IPS-18a (cell line): ENCODE measurements around the gene KCNQ1.

Source experiments
- H3K27ac ChIP-seq: one replicate; pipeline ENCODE4 v1.5.1; 2013; ENCODE audit warnings: low read length
- H3K27me3 ChIP-seq: one replicate; pipeline ENCODE4 v1.6.1; 2013; ENCODE audit warnings: mild to moderate bottlenecking, low read length; ENCODE audit not compliant: control insufficient read depth, insufficient read depth
- H3K36me3 ChIP-seq: one replicate; pipeline ENCODE4 v1.6.1; 2013; ENCODE audit warnings: low read depth, low read length; ENCODE audit not compliant: control insufficient read depth
- H3K4me1 ChIP-seq: one replicate; pipeline ENCODE4 v1.6.1; 2013; ENCODE audit warnings: low read depth, low read length; ENCODE audit not compliant: control insufficient read depth
- H3K4me3 ChIP-seq: one replicate; pipeline ENCODE4 v1.5.1; 2013; ENCODE audit warnings: low read length
- H3K9ac ChIP-seq: one replicate; pipeline ENCODE4 v1.6.1; 2013; ENCODE audit warnings: mild to moderate bottlenecking, low read length, moderate library complexity
- H3K9me3 ChIP-seq: one replicate; pipeline ENCODE4 v1.6.1; 2013; ENCODE audit warnings: low read depth, low read length; ENCODE audit not compliant: control insufficient read depth

Gene KCNQ1

DNA sequence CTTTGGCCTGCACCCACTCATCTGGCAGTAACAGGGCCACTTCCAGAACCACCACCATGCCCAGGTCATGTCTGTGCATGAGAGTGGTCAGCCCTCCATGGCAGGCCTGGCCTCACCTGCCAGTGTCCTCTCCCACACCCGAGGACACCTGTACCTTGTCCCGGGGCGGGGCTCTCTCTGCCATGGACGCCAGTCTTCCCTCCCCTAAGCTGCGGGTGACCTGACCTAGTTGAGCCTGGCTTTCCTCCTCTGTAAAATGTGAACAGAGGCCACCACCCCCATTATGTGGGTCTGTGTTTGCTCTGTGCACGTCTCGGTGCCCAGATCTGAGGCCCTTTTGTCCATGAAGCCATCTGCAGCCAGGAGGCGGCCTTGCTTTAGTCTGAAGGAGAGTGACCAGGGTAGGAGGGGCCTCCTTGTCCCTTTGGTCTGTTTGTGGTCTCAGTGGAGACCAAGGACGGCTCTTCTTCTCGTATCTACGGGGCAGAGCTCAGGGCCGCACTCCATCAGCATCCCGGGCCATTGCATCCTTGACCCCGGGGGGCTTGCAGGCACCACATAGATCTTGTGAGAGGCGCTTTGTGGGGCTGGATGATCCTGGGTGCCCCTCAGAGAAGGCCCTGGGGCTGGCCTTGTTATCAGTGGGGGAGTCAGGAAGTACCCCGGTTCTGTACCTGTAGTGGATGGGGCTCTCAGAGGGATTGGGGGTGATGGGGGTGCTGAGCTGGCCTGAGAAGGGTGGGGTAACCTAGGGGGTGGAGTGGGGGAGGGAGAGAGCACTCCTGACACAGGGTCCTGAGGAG lies 121.6 kb downstream of the KCNQ1 start:
- no peak overlapping the region for H3K27ac ChIP-seq
- no peaks in the 10 kb centered on the region for H3K4me1 ChIP-seq
- H3K27me3 ChIP-seq: peaks cover 49% of the 10 kb centered on the region
- no peak overlapping the region for H3K9ac ChIP-seq
- no peak overlapping the region for H3K4me3 ChIP-seq
- H3K36me3 ChIP-seq: no peaks in the 10 kb centered on the region
- no peaks in the 10 kb centered on the region for H3K9me3 ChIP-seq

DNA sequence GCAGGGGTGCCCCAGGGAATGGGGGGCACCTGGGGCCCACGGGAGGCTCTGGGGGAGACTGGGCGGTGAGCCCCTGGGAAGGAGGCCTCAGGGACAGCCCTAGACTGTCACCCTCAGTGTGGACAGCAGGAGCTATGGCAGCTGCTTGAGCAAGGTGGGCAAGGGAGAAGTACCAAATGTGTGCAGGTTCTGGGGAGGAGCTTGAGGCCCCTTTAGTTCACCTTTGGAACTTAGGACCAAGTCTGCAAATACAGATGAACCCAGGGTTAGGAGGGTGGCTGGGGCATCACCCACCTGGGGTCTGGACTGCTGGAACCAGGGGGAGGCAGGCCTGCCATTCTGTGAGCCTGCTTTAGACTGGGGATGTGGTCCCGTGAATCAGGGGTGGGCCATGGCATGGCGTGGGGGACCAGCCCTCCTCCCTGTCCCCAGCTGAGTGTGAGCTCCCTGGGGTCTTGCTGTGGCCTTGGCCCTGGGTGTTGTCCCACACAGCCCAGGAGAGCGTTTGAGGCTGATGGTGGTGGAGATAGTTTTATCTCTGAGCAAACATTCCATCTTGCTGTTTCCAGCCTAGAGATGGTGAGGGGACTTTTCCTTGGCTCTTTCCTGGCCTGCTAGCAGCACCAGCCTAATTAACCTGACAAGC lies 122.3 kb downstream of the KCNQ1 start:
- Histone ChIP-seq H3K27me3 (peaks cover 51% of the 10 kb centered on the region), H3K27ac (no peak overlapping the region), H3K9me3 (no peaks in the 10 kb centered on the region), H3K9ac (no peak overlapping the region), H3K4me3 (no peak overlapping the region), H3K36me3 (no peaks in the 10 kb centered on the region), H3K4me1 (no peaks in the 10 kb centered on the region)

DNA sequence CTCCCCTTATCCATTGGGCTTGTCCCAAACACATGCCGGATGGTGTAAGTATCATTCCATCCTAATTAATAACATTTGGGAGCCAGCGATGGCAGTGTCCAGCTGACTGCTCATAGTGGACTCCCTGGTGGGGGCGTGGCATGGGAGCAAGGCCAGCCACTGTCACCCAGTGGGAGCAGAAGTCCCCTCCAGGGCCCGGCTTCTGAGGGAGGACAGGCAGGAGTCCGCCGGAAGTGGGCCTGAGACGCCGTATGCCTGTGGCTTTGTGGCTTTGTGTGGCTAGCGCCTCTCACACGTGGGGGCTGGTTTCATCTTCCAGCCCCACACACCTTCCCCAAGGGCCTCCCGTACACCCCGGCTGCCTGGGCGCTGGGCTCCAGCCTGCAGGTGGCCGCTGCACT lies 124.5 kb downstream of the KCNQ1 start:
- Histone ChIP-seq H3K4me1 (no peaks in the 10 kb centered on the region), H3K27me3 (peaks cover 57% of the 10 kb centered on the region), H3K9ac (no peak overlapping the region), H3K36me3 (no peaks in the 10 kb centered on the region), H3K9me3 (no peaks in the 10 kb centered on the region), H3K27ac (no peak overlapping the region), H3K4me3 (no peak overlapping the region)

DNA sequence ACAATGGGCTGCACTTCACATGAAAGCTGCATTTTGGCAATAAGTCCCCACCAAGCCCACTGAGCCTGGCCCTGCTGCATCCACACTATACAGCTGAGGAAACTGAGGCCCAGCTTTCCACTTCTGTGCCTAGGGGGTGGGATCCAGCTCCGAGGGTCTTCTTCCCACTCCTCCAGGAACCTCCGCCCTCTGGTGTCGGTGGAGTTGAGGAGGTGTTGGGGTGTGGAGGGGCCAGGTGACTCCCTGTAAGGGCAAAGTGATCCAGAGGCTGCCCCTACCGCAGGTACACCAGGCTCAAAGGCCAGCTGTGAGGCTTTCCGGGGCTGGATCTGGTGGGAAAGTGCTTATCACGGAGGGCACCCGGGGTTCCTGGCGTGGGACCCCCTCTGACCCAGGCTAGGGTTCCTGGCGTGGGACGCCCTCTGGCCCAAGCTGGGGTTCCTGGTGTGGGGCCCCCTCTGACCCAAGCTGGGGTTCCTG lies 125.0 kb downstream of the KCNQ1 start:
- Histone ChIP-seq H3K27ac (no peak overlapping the region), H3K36me3 (no peaks in the 10 kb centered on the region), H3K9ac (no peak overlapping the region), H3K4me1 (no peaks in the 10 kb centered on the region), H3K4me3 (no peak overlapping the region), H3K27me3 (peaks cover 53% of the 10 kb centered on the region), H3K9me3 (no peaks in the 10 kb centered on the region)

DNA sequence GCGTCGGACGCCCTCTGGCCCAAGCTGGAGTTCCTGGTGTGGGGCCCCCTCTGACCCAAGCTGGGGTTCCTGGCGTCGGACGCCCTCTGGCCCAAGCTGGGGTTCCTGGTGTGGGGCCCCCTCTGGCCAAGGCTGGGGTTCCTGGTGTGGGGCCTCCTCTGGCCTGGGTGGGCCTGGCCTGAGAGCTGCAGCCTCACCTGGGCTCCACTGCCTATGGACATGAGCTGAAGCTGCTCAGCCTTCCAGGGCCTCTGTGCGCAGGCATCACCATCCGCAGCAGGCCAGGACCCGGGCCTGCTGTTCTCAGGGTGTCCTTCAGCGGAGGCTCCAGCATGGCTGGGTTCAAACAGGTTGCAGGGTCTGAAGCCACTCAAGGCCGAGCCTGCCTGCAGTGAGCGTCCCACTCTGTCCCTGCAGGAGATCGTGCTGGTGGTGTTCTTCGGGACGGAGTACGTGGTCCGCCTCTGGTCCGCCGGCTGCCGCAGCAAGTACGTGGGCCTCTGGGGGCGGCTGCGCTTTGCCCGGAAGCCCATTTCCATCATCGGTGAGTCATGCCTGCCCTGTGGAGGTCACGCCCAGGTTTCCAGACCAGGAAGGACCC lies 125.5 kb downstream of the KCNQ1 start:
- H3K4me3 ChIP-seq: no peak overlapping the region
- no peaks in the 10 kb centered on the region for H3K36me3 ChIP-seq
- H3K9ac ChIP-seq: no peak overlapping the region
- no peaks in the 10 kb centered on the region for H3K4me1 ChIP-seq
- H3K27me3 ChIP-seq: peaks cover 49% of the 10 kb centered on the region
- no peaks in the 10 kb centered on the region for H3K9me3 ChIP-seq
- no peak overlapping the region for H3K27ac ChIP-seq

DNA sequence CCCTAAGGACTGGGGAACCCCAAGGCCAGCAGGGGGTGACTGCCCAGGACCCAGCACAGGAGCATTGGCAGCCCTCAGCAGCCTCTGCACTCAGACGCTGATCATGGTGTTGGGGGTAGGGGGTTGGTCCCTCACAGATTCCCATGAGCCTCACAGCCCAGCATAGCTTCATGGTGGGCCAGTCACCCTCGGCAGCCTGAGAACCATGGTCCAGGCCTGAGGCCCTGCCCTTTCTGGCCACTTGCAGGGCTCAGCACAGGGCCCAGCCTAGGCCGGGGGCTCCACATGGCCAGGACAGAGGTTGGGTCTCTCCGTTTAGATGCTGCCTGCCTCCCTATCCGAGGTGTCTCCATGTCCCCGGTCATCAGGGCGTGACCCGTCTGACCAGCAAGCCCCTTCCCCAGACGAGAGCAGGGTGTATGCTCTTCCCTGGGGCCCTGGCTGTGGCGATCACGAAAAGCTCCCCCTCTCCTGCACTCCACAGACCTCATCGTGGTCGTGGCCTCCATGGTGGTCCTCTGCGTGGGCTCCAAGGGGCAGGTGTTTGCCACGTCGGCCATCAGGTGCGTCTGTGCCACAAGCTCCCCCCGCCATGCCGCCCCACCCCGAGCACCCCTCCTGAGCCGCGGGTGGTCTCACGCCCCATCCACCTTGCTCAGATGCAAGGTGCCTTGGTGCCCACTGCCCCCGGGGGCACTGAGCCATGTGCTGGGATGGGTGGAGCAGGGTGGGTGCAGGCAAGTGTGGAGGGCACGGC lies 126.2 kb downstream of the KCNQ1 start:
- H3K4me1 ChIP-seq: no peaks in the 10 kb centered on the region
- no peaks in the 10 kb centered on the region for H3K36me3 ChIP-seq
- H3K4me3 ChIP-seq: no peak overlapping the region
- H3K27me3 ChIP-seq: peaks cover 49% of the 10 kb centered on the region
- no peak overlapping the region for H3K9ac ChIP-seq
- no peak overlapping the region for H3K27ac ChIP-seq
- no peaks in the 10 kb centered on the region for H3K9me3 ChIP-seq

DNA sequence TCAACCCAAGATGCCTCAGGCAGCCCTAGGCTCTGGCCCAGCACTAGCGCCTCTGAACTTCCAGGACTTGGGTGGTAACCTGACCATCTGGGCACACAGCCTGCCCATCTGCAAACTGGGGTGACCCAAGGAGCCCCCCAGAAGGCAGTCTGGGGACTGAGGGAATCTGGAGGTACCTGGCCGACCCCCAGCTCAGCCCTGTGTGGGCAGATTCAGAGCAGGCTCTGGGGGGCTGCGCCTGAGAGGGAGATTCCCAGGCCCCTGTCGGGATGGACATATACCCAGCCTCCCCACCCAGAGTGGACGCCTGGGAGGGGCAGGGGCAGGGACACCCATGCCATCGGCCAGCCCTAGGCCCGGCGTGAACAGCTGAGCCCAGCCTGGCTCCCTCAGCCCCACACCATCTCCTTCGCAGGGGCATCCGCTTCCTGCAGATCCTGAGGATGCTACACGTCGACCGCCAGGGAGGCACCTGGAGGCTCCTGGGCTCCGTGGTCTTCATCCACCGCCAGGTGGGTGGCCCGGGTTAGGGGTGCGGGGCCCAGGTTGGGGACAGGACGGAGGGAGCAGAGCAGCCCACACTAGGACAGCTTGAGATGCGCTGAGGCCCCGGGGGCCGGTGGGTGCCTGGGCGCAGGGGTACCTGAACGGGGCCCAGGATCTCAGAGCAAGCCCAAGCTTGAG lies 126.9 kb downstream of the KCNQ1 start:
- H3K9me3 ChIP-seq: no peaks in the 10 kb centered on the region
- H3K36me3 ChIP-seq: no peaks in the 10 kb centered on the region
- H3K9ac ChIP-seq: no peak overlapping the region
- no peaks in the 10 kb centered on the region for H3K4me1 ChIP-seq
- H3K4me3 ChIP-seq: no peak overlapping the region
- no peak overlapping the region for H3K27ac ChIP-seq
- peaks cover 53% of the 10 kb centered on the region for H3K27me3 ChIP-seq

DNA sequence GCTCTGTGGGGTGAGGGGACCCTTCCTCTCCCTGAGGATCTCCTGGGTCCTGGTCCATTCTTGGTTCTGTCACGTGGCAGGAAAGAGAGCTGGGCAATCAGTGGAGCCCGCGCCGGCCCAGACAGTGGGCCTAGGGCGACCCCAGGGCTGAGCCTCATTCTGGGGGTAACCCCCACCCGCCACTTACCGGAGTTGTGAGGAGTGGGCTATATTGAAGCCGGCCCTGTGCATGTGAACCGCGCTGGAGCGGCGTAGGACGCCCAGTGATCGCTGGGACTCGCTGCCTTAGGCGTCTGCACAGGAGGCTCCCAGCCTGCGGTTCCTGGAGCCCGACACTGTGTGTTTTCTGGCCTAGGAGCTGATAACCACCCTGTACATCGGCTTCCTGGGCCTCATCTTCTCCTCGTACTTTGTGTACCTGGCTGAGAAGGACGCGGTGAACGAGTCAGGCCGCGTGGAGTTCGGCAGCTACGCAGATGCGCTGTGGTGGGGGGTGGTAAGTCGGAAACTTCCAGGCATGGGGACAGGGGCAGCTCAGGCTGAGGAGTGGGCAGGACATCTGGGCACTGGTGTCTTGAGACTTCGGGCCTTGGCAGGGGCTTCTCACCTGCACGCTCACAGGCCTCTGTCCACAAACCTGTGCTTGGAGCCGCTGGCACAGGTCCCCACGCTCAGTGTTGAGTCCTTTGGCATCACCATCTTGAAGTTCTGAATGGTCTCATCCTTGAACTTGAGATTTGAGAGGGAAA lies 127.9 kb downstream of the KCNQ1 start:
- Histone ChIP-seq H3K27me3 (peaks cover 52% of the 10 kb centered on the region), H3K4me1 (no peaks in the 10 kb centered on the region), H3K36me3 (no peaks in the 10 kb centered on the region), H3K27ac (no peak overlapping the region), H3K9me3 (no peaks in the 10 kb centered on the region), H3K9ac (no peak overlapping the region), H3K4me3 (no peak overlapping the region)

DNA sequence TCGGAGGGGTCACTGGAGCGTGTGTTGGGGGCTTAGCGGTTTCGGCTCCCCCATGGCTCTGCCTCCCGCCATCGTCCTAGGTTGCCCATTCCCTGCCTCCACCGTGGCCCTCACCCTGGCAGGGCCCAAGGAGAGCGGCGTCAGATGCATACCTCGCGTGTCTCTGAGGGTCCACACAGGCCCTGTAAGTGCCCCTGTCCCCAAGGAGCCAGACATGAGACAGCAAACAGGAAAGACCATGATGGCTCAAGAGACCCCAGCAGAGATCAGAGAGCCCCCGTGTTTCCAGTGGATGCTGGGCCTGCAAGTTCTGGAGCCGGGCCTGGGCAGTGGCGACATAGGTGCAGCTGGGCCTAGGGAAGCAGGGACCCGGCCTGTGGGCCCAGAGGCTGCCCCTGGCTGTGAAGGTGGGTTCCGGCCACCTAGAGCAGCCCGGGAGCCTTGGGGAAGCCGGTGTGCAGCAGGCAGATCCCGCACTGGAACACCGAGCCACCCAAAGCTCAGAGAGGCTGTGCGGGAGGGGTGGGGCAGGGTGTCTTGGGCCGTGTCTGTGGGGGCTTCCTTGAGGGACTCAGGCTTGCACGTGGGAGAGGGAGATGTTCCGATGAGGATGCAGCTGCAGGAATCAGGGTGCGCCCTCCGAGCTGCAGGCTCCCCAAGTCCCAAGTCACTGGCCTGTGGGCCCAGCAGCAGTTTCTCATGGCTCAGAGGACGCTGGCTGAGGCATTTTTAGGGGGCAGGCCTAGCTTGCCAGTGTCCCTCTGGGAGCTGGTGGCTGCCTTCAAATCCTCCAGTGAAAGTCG lies 128.6 kb downstream of the KCNQ1 start:
- Histone ChIP-seq H3K4me1 (no peaks in the 10 kb centered on the region), H3K4me3 (no peak overlapping the region), H3K27ac (no peak overlapping the region), H3K27me3 (peaks cover 51% of the 10 kb centered on the region), H3K9ac (no peak overlapping the region), H3K9me3 (no peaks in the 10 kb centered on the region), H3K36me3 (no peaks in the 10 kb centered on the region)

DNA sequence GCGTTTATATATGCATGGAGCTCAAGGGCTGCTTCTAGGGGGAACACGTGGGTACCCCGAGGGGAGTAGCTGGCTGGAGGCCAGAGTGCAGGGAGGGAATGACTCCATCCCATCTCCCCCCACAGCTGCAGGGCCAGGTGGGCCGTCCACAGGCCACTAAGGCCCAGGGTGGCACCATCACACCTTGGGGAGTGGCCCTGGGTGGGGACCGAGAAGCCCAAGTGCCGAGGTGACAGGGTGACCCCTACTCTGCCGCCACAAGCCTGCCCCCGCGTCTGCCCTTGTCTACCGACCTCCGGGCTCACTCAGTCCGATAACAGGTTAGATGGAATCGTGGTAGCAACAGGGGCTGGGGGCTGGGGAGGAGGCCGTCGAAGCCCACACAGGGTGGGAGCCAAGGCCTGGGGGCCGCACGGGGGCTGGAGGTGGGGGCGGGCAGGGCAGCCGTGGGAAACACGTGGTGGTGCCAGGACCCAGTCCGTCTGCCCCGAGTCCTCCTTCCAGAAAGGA lies 129.3 kb downstream of the KCNQ1 start:
- H3K36me3 ChIP-seq: no peaks in the 10 kb centered on the region
- peaks cover 55% of the 10 kb centered on the region for H3K27me3 ChIP-seq
- no peak overlapping the region for H3K9ac ChIP-seq
- no peaks in the 10 kb centered on the region for H3K4me1 ChIP-seq
- H3K9me3 ChIP-seq: no peaks in the 10 kb centered on the region
- H3K4me3 ChIP-seq: no peak overlapping the region
- no peak overlapping the region for H3K27ac ChIP-seq
